Measurements from ENCODE around the gene GYG1.

GYG1 gene

DNA sequence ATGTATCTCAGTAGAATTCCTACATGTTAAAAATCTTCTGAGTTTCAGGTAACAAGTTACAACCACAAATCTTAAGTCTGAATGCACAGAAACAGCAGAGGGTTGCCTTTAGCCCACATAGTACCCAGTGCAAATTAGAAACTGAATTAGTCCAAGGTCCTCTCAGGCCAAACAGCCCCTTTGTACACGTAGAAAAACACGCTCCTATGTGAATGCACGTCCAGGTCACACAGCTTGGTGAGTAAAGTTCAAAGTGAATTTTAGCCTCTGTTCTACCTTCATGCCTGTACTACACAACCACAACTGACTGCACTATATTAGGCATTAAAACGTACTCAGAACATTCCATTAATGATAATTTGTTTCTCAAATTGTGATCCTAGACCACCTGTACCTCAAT is 46.3 kb downstream of the GYG1 start:
- H3K27ac ChIP-seq = no peak overlapping the region
- no peaks in the 10 kb centered on the region for H3K9me3 ChIP-seq (ENCODE audit: severe bottlenecking)
- TF ChIP-seq, protein P1, sequence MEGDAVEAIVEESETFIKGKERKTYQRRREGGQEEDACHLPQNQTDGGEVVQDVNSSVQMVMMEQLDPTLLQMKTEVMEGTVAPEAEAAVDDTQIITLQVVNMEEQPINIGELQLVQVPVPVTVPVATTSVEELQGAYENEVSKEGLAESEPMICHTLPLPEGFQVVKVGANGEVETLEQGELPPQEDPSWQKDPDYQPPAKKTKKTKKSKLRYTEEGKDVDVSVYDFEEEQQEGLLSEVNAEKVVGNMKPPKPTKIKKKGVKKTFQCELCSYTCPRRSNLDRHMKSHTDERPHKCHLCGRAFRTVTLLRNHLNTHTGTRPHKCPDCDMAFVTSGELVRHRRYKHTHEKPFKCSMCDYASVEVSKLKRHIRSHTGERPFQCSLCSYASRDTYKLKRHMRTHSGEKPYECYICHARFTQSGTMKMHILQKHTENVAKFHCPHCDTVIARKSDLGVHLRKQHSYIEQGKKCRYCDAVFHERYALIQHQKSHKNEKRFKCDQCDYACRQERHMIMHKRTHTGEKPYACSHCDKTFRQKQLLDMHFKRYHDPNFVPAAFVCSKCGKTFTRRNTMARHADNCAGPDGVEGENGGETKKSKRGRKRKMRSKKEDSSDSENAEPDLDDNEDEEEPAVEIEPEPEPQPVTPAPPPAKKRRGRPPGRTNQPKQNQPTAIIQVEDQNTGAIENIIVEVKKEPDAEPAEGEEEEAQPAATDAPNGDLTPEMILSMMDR (IDR thresholded peaks at IDR 0.05; ENCODE audit: low read depth, low read length) = no peak
- no peaks in the 10 kb centered on the region for H3K27me3 ChIP-seq (ENCODE audit: insufficient read depth, low read depth, severe bottlenecking)
- no peak for DNase-seq
- H3K4me3 ChIP-seq (ENCODE audit: low read depth, low read length) = no peak overlapping the region
- peaks cover 5% of the 10 kb centered on the region for H3K36me3 ChIP-seq

DNA sequence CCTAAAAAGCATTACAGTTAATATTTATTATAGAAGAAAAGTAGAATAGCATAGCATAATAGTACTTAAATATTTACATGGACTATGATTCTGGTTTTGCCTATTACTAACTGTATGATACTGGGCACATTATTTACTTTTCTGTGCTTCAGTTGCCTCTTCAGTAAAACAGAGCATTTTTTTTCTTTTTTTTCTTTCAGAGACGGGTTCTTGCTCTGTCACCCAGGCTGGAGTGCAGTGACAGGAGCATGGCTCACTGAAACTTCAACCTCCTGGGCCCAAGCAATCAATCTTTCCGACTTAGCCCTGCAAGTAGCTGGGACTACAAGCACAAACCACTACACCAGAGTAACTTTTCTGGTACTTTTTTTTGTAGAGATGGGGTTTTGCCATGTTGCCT is 47.0 kb downstream of the GYG1 start:
- H3K27ac ChIP-seq = no peak overlapping the region

GRCh38 chr3:149042789-149043386 is 51.5 kb downstream of the GYG1 start:
- H3K36me3 ChIP-seq = peaks cover 7% of the 10 kb centered on the region

More for the DNA sequence above, 47.0 kb downstream of the GYG1 start:
- peak; percentile 10 for DNase-seq
- H3K36me3 ChIP-seq = peaks cover 5% of the 10 kb centered on the region
- TF ChIP-seq, protein P1 (IDR thresholded peaks at IDR 0.05; ENCODE audit: low read depth, low read length) = no peak
- H3K27me3 ChIP-seq (ENCODE audit: insufficient read depth, low read depth, severe bottlenecking) = no peaks in the 10 kb centered on the region
- no peaks in the 10 kb centered on the region for H3K9me3 ChIP-seq (ENCODE audit: severe bottlenecking)
- H3K4me3 ChIP-seq (ENCODE audit: low read depth, low read length) = no peak overlapping the region

DNA sequence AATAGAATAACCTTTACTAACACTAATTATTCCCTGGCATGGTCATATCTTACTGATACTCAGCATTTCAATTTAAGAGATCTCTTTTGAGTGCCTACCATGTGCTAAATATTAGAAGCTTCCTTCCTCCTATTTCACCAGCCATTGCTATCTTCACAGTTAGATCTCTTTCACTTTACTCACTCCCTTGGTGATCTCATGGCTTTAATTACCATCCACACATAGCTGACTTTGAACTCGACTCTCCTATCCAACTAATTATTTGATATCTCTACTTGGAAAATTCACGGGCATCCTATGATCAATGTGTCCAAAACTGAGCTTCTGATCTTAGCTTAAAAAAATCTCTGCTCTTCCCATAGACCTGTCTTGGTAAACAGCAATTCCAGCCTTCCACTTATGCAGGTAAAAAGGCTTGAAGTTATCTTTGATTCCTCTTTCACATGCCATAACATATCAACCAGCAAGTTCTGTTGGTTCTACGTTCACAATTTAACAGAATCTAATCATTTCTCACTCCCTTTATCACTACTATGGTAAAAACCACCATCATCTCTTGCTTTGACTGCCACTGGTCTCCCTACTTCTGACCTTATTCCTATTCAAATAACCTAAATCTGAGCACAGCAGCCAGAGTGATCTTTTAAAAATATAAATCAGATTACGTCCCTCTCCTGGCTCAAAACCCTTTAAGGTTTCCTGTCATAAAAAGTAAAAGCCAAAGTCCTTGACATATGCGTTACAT is 53.2 kb downstream of the GYG1 start:
- TF ChIP-seq, protein P1 (IDR thresholded peaks at IDR 0.05; ENCODE audit: low read depth, low read length) = no peak
- Histone ChIP-seq H3K9me3 (ENCODE audit: severe bottlenecking) (no peaks in the 10 kb centered on the region), H3K4me3 (ENCODE audit: low read depth, low read length) (no peak overlapping the region), H3K36me3 (peaks cover 2% of the 10 kb centered on the region), H3K27ac (no peak overlapping the region), H3K27me3 (ENCODE audit: insufficient read depth, low read depth, severe bottlenecking) (no peaks in the 10 kb centered on the region)
- DNase-seq = no peak

More at GRCh38 chr3:149042789-149043386, 51.5 kb downstream of the GYG1 start:
- H3K27ac ChIP-seq = no peak overlapping the region
- DNase-seq = no peak
- H3K27me3 ChIP-seq (ENCODE audit: insufficient read depth, low read depth, severe bottlenecking) = no peaks in the 10 kb centered on the region
- TF ChIP-seq, protein P1 (IDR thresholded peaks at IDR 0.05; ENCODE audit: low read depth, low read length) = no peak
- no peak overlapping the region for H3K4me3 ChIP-seq (ENCODE audit: low read depth, low read length)
- no peaks in the 10 kb centered on the region for H3K9me3 ChIP-seq (ENCODE audit: severe bottlenecking)

- H3K36me3 ChIP-seq = peaks cover 11% of the 10 kb centered on the region
- H3K27ac ChIP-seq = no peak overlapping the region
- no peak for DNase-seq
- no peaks in the 10 kb centered on the region for H3K9me3 ChIP-seq (ENCODE audit: severe bottlenecking)
- TF ChIP-seq, protein P1 (IDR thresholded peaks at IDR 0.05; ENCODE audit: low read depth, low read length) = no peak
- no peak overlapping the region for H3K4me3 ChIP-seq (ENCODE audit: low read depth, low read length)
- no peaks in the 10 kb centered on the region for H3K27me3 ChIP-seq (ENCODE audit: insufficient read depth, low read depth, severe bottlenecking)
These were observed 64.2 kb downstream of the GYG1 start for GRCh38 chr3:149055575-149055974.

All from WERI-Rb-1 (cell line).